Measurements from ENCODE around the gene USP48.

GRCh38 chr1:21707891-21708290 is 75.1 kb downstream of the USP48 start:
- TF ChIP-seq CTCF (IDR thresholded peaks at IDR 0.05; ENCODE audit: control extremely low read depth in 1 of 3, insufficient read depth in 1 of 3, low read depth in 1 of 3, low read length in 3 of 3) (no peak), MAX (IDR thresholded peaks at IDR 0.05) (no peak), TCF12 (IDR thresholded peaks at IDR 0.05; ENCODE audit: low read depth, low read length) (no peak), NRF1 (IDR thresholded peaks at IDR 0.05; ENCODE audit: low read depth, low read length) (no peak), MAFK (IDR thresholded peaks at IDR 0.05; ENCODE audit: low read depth, low read length) (no peak), TAF1 (IDR thresholded peaks at IDR 0.05; ENCODE audit: low read depth, low read length) (no peak), EP300 (IDR thresholded peaks at IDR 0.05; ENCODE audit: borderline replicate concordance in 1 of 2, low read depth in 2 of 2, low read length in 2 of 2) (no peak)
